SK-N-SH treated with all-trans-retinoic acid at 6 μM for 48 hours (cell line): ENCODE data around the gene KIF3B.
"Not testable (repeated sequence)": the region's sequence is repeated elsewhere in the genome, so short reads cannot be mapped to it uniquely, and the experiment has no call there.

Experiments
- ATAC-seq: fragments of 200-7000 bp; cut with Tn5 transposase; 3 replicates; pipeline ENCODE4 v1.9.1; 2020; ENCODE audit warnings: mild to moderate bottlenecking, moderate library complexity
- ARNTL ChIP-seq: fragments of 450-650 bp; formaldehyde crosslinking; IDR thresholded peaks from 2 replicates; pipeline ENCODE4 v1.5.0; 2020; ENCODE audit warnings: low read depth, mild to moderate bottlenecking, moderate library complexity, borderline replicate concordance
- BACH2 ChIP-seq: fragments of 250-450 bp; sonication (Bioruptor Pico); IDR thresholded peaks from 2 replicates; pipeline ENCODE4 v1.9.0; 2021; ENCODE audit warnings: mild to moderate bottlenecking, borderline replicate concordance
- CREB5 ChIP-seq: fragments of 250-450 bp; sonication (Bioruptor Pico); IDR thresholded peaks from 2 replicates; pipeline ENCODE4 v1.5.1; 2020; ENCODE audit warnings: low read depth, mild to moderate bottlenecking, moderate library complexity
- CSDC2 ChIP-seq: fragments of 250-450 bp; sonication (Bioruptor Pico); IDR thresholded peaks from 2 replicates; pipeline ENCODE4 v1.5.0; 2020; ENCODE audit warnings: mild to moderate bottlenecking, moderate library complexity
- ESRRG ChIP-seq: fragments of 250-450 bp; sonication (Bioruptor Pico); IDR thresholded peaks from 2 replicates; pipeline ENCODE4 v1.6.1; 2021; ENCODE audit warnings: mild to moderate bottlenecking
- GLIS3 ChIP-seq: fragments of 250-450 bp; sonication (Bioruptor Pico); IDR thresholded peaks from 2 replicates; pipeline ENCODE4 v1.5.0; 2020; ENCODE audit warnings: mild to moderate bottlenecking, moderate library complexity
- ISL1 ChIP-seq: fragments of 250-450 bp; sonication (Bioruptor Pico); IDR thresholded peaks from 2 replicates; pipeline ENCODE4 v2.1.2; 2022; ENCODE audit warnings: mild to moderate bottlenecking, moderate library complexity
- PATZ1 ChIP-seq: fragments of 250-450 bp; sonication (Bioruptor Pico); IDR thresholded peaks from 2 replicates; pipeline ENCODE4 v1.8.0; 2020; ENCODE audit warnings: mild to moderate bottlenecking, moderate library complexity, borderline replicate concordance
- POU6F1 ChIP-seq: fragments of 250-450 bp; sonication (Bioruptor Pico); IDR thresholded peaks from 2 replicates; pipeline ENCODE4 v1.8.0; 2021; ENCODE audit warnings: low read depth, mild to moderate bottlenecking, moderate library complexity, borderline replicate concordance
- PPARA ChIP-seq: fragments of 250-450 bp; sonication (Bioruptor Pico); IDR thresholded peaks from 2 replicates; pipeline ENCODE4 v1.5.0; 2020; ENCODE audit warnings: mild to moderate bottlenecking, borderline replicate concordance
- RARB ChIP-seq: fragments of 250-450 bp; sonication (Bioruptor Pico); IDR thresholded peaks from 2 replicates; pipeline ENCODE4 v1.8.0; 2021; ENCODE audit warnings: mild to moderate bottlenecking, moderate library complexity
- SNAI2 ChIP-seq: fragments of 250-450 bp; sonication (Bioruptor Pico); IDR thresholded peaks from 2 replicates; pipeline ENCODE4 v1.5.0; 2020; ENCODE audit warnings: mild to moderate bottlenecking, moderate library complexity
- TSHZ2 ChIP-seq: fragments of 250-450 bp; sonication (Bioruptor Pico); IDR thresholded peaks from 2 replicates; pipeline ENCODE4 v1.5.0; 2020; ENCODE audit warnings: mild to moderate bottlenecking, moderate library complexity
- ZC3H10 ChIP-seq: fragments of 250-450 bp; sonication (Bioruptor Pico); IDR thresholded peaks from 2 replicates; pipeline ENCODE4 v1.5.1; 2021; ENCODE audit warnings: mild to moderate bottlenecking, moderate library complexity
- ZFP3 ChIP-seq: fragments of 250-450 bp; sonication (Bioruptor Pico); IDR thresholded peaks from 2 replicates; pipeline ENCODE4 v1.5.0; 2020; ENCODE audit warnings: mild to moderate bottlenecking, moderate library complexity
- ZFP30 ChIP-seq: fragments of 450-650 bp; formaldehyde crosslinking; IDR thresholded peaks from 2 replicates; pipeline ENCODE4 v1.5.0; 2022; ENCODE audit warnings: mild to moderate bottlenecking, moderate library complexity
- ZNF565 ChIP-seq: fragments of 450-650 bp; formaldehyde crosslinking; conservative IDR thresholded peaks from 2 replicates; pipeline ENCODE4 v1.5.0; 2020; ENCODE audit warnings: low read depth, mild to moderate bottlenecking, moderate library complexity
- ZNF70 ChIP-seq: fragments of 450-650 bp; formaldehyde crosslinking; IDR thresholded peaks from 2 replicates; pipeline ENCODE4 v1.5.0; 2020; ENCODE audit warnings: mild to moderate bottlenecking, moderate library complexity
- ZNF8 ChIP-seq: fragments of 450-650 bp; formaldehyde crosslinking; IDR thresholded peaks from 2 replicates; pipeline ENCODE4 v1.5.0; 2020; ENCODE audit warnings: mild to moderate bottlenecking, moderate library complexity
- TF ChIP-seq, protein P1 (sequence below): fragments of 250-450 bp; sonication (Bioruptor Pico); IDR thresholded peaks from 2 replicates; pipeline ENCODE4 v1.5.1; 2021; ENCODE audit warnings: mild to moderate bottlenecking, moderate library complexity

The KIF3B gene

DNA sequence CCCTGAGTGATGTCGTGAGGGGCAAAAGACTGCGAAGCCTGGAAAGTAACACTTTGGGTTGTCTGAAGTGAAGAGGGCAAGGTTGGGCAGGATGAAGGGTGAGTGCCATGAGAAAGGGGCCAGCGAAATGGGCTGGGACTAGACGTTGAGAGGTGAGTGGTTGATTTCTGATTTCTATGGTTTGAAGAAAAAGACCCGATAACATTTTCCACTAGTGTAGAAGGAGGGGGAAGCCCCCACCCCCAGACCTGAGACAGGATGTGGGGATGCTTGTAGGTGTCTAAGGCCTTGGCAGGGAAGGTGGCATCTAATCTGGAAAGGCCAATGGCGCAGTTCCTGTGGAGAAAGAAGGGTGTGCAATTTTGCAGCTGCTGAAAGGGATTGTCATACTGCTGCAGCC is 25.3 kb upstream of the KIF3B start (continued):
- no peak for TF ChIP-seq PATZ1

DNA sequence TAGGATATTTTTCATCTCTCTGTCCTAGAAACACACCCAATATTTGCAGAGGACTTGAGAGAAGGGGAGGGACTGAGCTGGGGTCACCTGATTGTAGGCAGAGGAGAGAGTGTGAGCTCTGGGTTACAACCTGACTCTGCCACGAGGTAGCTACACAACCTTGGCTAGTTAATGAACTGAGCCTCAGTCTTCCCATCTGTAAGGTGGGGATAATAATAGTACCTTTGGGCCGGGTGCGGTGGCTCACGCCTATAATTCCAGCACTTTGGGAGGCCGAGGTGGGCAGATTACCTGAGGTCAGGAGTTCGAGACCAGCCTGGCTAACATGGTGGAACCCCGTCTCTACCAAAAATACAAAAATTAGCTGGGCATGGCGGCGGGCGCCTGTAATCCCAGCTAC is 16.5 kb upstream of the KIF3B start:
- not testable (repeated sequence) for ATAC-seq

GRCh38 chr20:32261644-32262043 is 15.8 kb upstream of the KIF3B start:
- TF ChIP-seq ZNF8 (CRISPR knock-in tag), result no peak
- TF ChIP-seq ESRRG (CRISPR knock-in tag), result no peak
- no peak for TF ChIP-seq CSDC2 (CRISPR knock-in tag)
- no peak for TF ChIP-seq ZFP30 (CRISPR knock-in tag)
- no peak for TF ChIP-seq ZNF70
- no peak for TF ChIP-seq CREB5 (CRISPR knock-in tag)
- TF ChIP-seq BACH2 (CRISPR knock-in tag), result no peak
- no peak for TF ChIP-seq ISL1
- no peak for TF ChIP-seq ZFP3 (CRISPR knock-in tag)
- no peak for TF ChIP-seq SNAI2 (CRISPR knock-in tag)
- TF ChIP-seq PATZ1, result no peak
- TF ChIP-seq RARB (CRISPR knock-in tag), result no peak
- TF ChIP-seq PPARA (CRISPR knock-in tag), result no peak
- no peak for TF ChIP-seq ARNTL (CRISPR knock-in tag)
- TF ChIP-seq ZNF565 (CRISPR knock-in tag), result no peak
- no peak for TF ChIP-seq ZC3H10
- no peak for TF ChIP-seq POU6F1 (CRISPR knock-in tag)
- no peak for TF ChIP-seq GLIS3 (CRISPR knock-in tag)
- TF ChIP-seq, protein P1, sequence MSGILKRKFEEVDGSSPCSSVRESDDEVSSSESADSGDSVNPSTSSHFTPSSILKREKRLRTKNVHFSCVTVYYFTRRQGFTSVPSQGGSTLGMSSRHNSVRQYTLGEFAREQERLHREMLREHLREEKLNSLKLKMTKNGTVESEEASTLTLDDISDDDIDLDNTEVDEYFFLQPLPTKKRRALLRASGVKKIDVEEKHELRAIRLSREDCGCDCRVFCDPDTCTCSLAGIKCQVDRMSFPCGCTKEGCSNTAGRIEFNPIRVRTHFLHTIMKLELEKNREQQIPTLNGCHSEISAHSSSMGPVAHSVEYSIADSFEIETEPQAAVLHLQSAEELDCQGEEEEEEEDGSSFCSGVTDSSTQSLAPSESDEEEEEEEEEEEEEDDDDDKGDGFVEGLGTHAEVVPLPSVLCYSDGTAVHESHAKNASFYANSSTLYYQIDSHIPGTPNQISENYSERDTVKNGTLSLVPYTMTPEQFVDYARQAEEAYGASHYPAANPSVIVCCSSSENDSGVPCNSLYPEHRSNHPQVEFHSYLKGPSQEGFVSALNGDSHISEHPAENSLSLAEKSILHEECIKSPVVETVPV, result no peak
- no peak for ATAC-seq

- ATAC-seq, result no peak
- no peak for TF ChIP-seq CSDC2 (CRISPR knock-in tag)
- TF ChIP-seq ZNF565 (CRISPR knock-in tag), result no peak
- TF ChIP-seq PPARA (CRISPR knock-in tag), result no peak
- no peak for TF ChIP-seq ESRRG (CRISPR knock-in tag)
- TF ChIP-seq CREB5 (CRISPR knock-in tag), result no peak
- TF ChIP-seq TSHZ2 (CRISPR knock-in tag), result no peak
- TF ChIP-seq, protein P1, result no peak
- TF ChIP-seq ZFP30 (CRISPR knock-in tag), result no peak
- TF ChIP-seq ZFP3 (CRISPR knock-in tag), result no peak
- no peak for TF ChIP-seq ZNF8 (CRISPR knock-in tag)
- TF ChIP-seq ARNTL (CRISPR knock-in tag), result no peak
- no peak for TF ChIP-seq POU6F1 (CRISPR knock-in tag)
Measured at GRCh38 chr20:32263398-32263954, 14.0 kb upstream of the KIF3B start.
